T-helper 2 cell treated with Interferon-gamma antibody and Interleukin-4, amounts not matched to agents 5 μg/mL and 100 μg/mL, for 36 hours (primary cell): ENCODE results near the gene GRK4.
A peak's percentile ranks its signal among the peaks of the same experiment; 100 is the strongest.

ENCODE experiments used
- DNase-seq: peaks from one replicate; pipeline ENCODE4 v3.0.0; 2021; ENCODE audit warnings: low spot score
- H3K27ac Mint-ChIP-seq: one replicate; pipeline ENCODE4 v1.8.0; 2021; ENCODE audit warnings: mild to moderate bottlenecking, mixed read lengths
- H3K27me3 Mint-ChIP-seq: one replicate; pipeline ENCODE4 v1.8.0; 2021; ENCODE audit warnings: low read depth, mixed read lengths
- H3K36me3 Mint-ChIP-seq: one replicate; pipeline ENCODE4 v1.8.0; 2021; ENCODE audit warnings: low read depth, mixed read lengths
- H3K4me1 Mint-ChIP-seq: one replicate; pipeline ENCODE4 v1.8.0; 2021; ENCODE audit warnings: low read depth, mixed read lengths
- H3K4me3 Mint-ChIP-seq: one replicate; pipeline ENCODE4 v1.8.0; 2022; ENCODE audit warnings: mild to moderate bottlenecking, moderate library complexity, mixed read lengths
- H3K9me3 Mint-ChIP-seq: one replicate; pipeline ENCODE4 v1.8.0; 2021; ENCODE audit warnings: mixed read lengths

The GRK4 gene

DNA sequence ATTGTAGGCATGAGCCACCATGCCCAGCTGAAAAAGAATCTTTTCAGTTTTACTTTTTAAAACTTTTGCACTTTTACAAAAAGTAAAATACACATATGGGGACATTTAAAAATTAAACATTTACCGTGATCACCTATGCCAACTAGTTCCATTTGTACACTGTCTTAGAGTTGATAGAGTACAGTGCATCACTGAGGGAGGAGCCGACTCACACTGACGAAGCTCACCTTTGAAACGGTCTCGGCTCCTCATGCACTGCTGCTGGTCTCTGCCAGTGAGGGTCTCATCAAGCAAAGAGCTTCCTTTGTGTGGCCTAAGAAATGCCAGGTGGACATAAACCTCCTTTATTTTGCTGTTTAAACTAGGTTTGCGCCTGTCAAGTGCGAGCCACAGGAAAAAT, 50.0 kb downstream of the GRK4 start:
- Mint-ChIP-seq H3K27ac (no peak overlapping the region), H3K9me3 (no peaks in the 10 kb centered on the region), H3K27me3 (no peaks in the 10 kb centered on the region), H3K4me3 (no peak overlapping the region), H3K4me1 (peaks cover 11% of the 10 kb centered on the region), H3K36me3 (no peaks in the 10 kb centered on the region)
- no peak for DNase-seq

DNA sequence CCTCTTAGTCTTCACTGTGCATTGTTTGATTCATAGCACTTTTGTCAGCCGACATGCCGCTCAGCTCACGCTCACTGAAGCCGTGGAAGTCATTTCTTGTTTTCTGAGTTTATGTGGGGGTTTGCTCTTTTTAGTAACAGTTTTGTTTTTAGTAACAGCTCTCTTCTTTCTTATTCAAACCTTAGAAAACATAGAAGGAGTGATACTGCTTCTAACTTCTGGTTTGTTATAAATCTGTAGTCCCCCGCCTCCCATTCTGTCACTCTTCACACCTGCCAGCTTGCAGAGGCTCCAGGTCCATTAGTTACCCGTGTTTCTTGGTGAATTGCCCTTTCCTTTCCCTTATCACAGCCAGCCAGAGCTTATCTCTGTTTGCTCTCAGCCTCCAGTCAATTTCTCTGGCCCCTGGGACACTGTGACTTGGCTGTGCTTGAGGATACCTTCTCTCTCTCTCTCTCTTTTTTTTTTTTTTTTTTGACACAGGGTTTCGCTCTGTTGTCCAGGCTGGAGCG, 50.5 kb downstream of the GRK4 start:
- H3K27me3 Mint-ChIP-seq: no peaks in the 10 kb centered on the region
- H3K4me3 Mint-ChIP-seq: peak overlapping the region; percentile 20
- H3K9me3 Mint-ChIP-seq: no peaks in the 10 kb centered on the region
- no peak overlapping the region for H3K27ac Mint-ChIP-seq
- H3K4me1 Mint-ChIP-seq: peaks cover 11% of the 10 kb centered on the region
- no peaks in the 10 kb centered on the region for H3K36me3 Mint-ChIP-seq
- peak; percentile 41 for DNase-seq

- H3K27ac Mint-ChIP-seq: no peak overlapping the region
- DNase-seq: no peak
- peaks cover 9% of the 10 kb centered on the region for H3K4me1 Mint-ChIP-seq
- H3K9me3 Mint-ChIP-seq: no peaks in the 10 kb centered on the region
- no peaks in the 10 kb centered on the region for H3K27me3 Mint-ChIP-seq
- no peak overlapping the region for H3K4me3 Mint-ChIP-seq
- H3K36me3 Mint-ChIP-seq: no peaks in the 10 kb centered on the region
Observed at GRCh38 chr4:3016961-3017360, 53.6 kb downstream of the GRK4 start.

DNA sequence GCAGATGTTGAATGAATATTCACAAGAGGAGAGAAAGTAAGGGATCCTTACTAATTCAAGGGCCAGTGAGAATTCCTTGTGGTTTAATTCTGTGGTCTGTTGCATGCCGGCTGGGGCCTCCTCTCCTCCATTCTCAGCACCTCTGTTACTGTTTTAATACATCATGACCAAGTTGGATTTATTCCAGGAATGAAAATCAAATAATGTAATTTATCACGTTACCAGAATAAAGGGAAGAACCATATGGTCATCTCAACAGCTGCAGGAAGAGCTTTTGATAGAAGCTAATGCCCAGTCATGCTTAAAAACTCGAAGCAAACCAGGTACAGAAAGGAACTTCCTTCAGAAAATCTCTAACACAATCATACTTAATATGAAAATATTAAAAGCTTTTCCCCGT, 54.1 kb downstream of the GRK4 start:
- Mint-ChIP-seq H3K27ac (no peak overlapping the region), H3K27me3 (peaks cover 3% of the 10 kb centered on the region), H3K4me3 (no peak overlapping the region), H3K36me3 (no peaks in the 10 kb centered on the region), H3K4me1 (peaks cover 9% of the 10 kb centered on the region), H3K9me3 (no peaks in the 10 kb centered on the region)
- DNase-seq: no peak

- H3K27me3 Mint-ChIP-seq: peaks cover 3% of the 10 kb centered on the region
Observed at GRCh38 chr4:3019145-3019846, 55.9 kb downstream of the GRK4 start.

DNA sequence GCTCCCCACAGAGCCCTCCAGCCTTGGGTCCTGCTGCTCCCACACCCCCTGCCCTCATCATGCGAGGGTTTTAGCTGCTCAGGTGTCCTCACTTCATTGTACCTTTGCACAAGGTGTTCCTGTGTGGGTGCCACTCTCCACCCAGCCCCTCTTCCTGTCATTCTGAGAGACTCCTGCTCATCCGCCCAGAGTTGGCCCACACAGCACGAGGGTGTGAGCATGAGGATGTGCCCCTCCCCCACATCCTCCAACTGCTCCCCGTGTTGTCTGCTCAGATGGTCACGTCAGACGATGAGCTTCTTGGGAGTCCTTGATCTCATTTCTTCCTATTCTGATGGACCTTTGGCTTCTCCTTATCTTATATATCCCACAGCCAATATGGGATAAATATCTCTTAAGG, 57.8 kb downstream of the GRK4 start:
- Mint-ChIP-seq H3K4me1 (no peaks in the 10 kb centered on the region), H3K4me3 (no peak overlapping the region), H3K9me3 (no peaks in the 10 kb centered on the region), H3K27me3 (peaks cover 3% of the 10 kb centered on the region), H3K27ac (no peak overlapping the region), H3K36me3 (no peaks in the 10 kb centered on the region)
- no peak for DNase-seq

More at GRCh38 chr4:3019145-3019846, 55.9 kb downstream of the GRK4 start:
- H3K27ac Mint-ChIP-seq: no peak overlapping the region
- no peaks in the 10 kb centered on the region for H3K36me3 Mint-ChIP-seq
- H3K9me3 Mint-ChIP-seq: no peaks in the 10 kb centered on the region
- no peak overlapping the region for H3K4me3 Mint-ChIP-seq
- H3K4me1 Mint-ChIP-seq: no peaks in the 10 kb centered on the region
- no peak for DNase-seq

GRCh38 chr4:3021627-3022026, 58.3 kb downstream of the GRK4 start:
- no peak overlapping the region for H3K4me3 Mint-ChIP-seq
- no peaks in the 10 kb centered on the region for H3K9me3 Mint-ChIP-seq
- DNase-seq: no peak
- no peak overlapping the region for H3K27ac Mint-ChIP-seq
- H3K27me3 Mint-ChIP-seq: peaks cover 3% of the 10 kb centered on the region
- no peaks in the 10 kb centered on the region for H3K4me1 Mint-ChIP-seq
- no peaks in the 10 kb centered on the region for H3K36me3 Mint-ChIP-seq

GRCh38 chr4:3022112-3022511, 58.7 kb downstream of the GRK4 start:
- Mint-ChIP-seq H3K27ac (no peak overlapping the region), H3K27me3 (peaks cover 3% of the 10 kb centered on the region), H3K36me3 (no peaks in the 10 kb centered on the region), H3K4me3 (no peak overlapping the region), H3K4me1 (no peaks in the 10 kb centered on the region), H3K9me3 (no peaks in the 10 kb centered on the region)
- no peak for DNase-seq

DNA sequence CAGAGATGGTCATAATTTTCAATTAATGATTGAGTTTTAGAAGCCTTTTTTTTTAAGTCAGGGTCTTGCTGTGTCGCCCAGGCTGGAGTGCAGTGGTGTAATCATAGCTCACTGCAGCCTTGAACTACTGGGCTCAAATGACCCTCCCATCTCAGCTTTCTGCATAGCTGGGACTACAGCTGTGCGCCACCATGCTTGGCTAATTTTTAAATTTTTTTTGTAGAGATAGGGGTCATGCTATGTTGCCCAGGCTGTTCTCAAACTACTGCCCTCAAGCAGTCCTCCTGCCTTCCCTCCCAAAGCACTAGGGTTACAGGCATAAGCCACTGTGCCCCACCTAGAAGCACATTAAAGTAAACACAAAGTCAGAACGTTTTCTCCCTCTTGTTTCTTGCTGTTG, 59.3 kb downstream of the GRK4 start:
- Mint-ChIP-seq H3K27ac (no peak overlapping the region), H3K4me3 (no peak overlapping the region), H3K9me3 (no peaks in the 10 kb centered on the region), H3K36me3 (no peaks in the 10 kb centered on the region), H3K4me1 (no peaks in the 10 kb centered on the region), H3K27me3 (peaks cover 3% of the 10 kb centered on the region)
- DNase-seq: no peak

GRCh38 chr4:3025881-3026280, 62.5 kb downstream of the GRK4 start:
- no peaks in the 10 kb centered on the region for H3K4me1 Mint-ChIP-seq
- no peak for DNase-seq
- no peaks in the 10 kb centered on the region for H3K36me3 Mint-ChIP-seq
- H3K27me3 Mint-ChIP-seq: peaks cover 3% of the 10 kb centered on the region
- no peak overlapping the region for H3K4me3 Mint-ChIP-seq
- no peak overlapping the region for H3K27ac Mint-ChIP-seq
- no peaks in the 10 kb centered on the region for H3K9me3 Mint-ChIP-seq

- no peaks in the 10 kb centered on the region for H3K9me3 Mint-ChIP-seq
- no peak for DNase-seq
- no peaks in the 10 kb centered on the region for H3K4me1 Mint-ChIP-seq
- H3K4me3 Mint-ChIP-seq: no peak overlapping the region
- H3K27ac Mint-ChIP-seq: no peak overlapping the region
- H3K36me3 Mint-ChIP-seq: no peaks in the 10 kb centered on the region
- H3K27me3 Mint-ChIP-seq: peaks cover 3% of the 10 kb centered on the region
Observed at GRCh38 chr4:3026540-3026939, 63.2 kb downstream of the GRK4 start.

DNA sequence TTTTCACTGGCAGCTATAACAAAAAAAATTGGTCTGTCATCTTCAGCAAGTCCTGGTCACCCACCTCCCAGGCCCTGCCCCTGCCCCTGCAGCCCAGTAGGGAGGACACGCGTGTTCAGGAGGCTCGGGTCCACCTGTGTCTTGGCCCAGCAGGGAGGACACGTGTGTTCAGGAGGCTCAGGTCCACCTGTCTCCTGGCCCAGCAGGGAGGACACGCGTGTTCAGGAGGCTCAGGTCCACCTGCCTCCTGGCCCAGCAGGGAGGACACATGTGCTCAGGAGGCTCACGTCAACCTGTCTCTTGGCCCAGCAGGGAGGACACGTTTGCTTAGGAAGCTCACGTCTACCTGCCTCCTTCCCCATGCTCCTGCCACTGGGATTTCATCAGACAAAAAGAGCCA, 66.1 kb downstream of the GRK4 start:
- Mint-ChIP-seq H3K27ac (no peak overlapping the region), H3K27me3 (peaks cover 4% of the 10 kb centered on the region), H3K4me1 (no peaks in the 10 kb centered on the region), H3K36me3 (no peaks in the 10 kb centered on the region), H3K4me3 (no peak overlapping the region), H3K9me3 (no peaks in the 10 kb centered on the region)
- DNase-seq: no peak

GRCh38 chr4:3030566-3031356, 67.4 kb downstream of the GRK4 start:
- Mint-ChIP-seq H3K27ac (no peak overlapping the region), H3K4me1 (no peaks in the 10 kb centered on the region), H3K4me3 (no peak overlapping the region), H3K36me3 (no peaks in the 10 kb centered on the region), H3K9me3 (no peaks in the 10 kb centered on the region), H3K27me3 (peaks cover 4% of the 10 kb centered on the region)
- no peak for DNase-seq

DNA sequence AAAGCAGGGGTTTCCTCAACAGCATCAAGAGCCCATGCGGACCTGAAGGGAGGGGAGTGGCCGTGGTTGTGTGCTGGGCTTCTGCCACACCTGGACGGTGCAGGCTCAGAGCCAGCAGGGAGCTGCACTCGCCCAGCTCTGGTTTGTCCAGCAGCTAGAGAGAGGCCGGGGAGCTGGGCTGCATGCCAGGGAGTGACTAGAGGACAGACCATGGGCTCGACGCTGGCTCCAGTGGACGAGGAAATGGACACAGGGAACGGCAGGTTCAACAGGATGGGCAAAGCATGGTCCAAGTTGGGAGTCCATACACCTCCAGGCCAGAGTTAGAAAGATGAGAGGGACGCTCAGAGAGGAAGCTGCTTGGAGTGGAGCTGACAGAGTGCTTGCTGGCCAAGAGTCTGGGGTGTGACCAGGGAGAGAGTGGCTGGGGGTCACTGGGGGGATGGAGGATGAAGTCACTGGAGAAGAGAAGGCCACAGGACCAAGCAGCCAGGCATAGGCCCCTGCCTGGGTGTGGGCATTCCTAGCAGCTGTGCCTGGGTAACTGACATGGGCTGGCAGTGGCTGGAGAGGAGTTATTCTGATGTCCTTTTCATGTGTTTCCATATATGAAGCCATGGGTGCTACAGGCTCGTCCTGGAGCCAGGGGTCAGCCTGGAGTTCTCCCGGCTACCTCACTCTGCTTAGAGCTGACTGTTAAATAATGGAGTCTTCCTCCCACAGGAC, 68.1 kb downstream of the GRK4 start:
- Mint-ChIP-seq H3K9me3 (no peaks in the 10 kb centered on the region), H3K4me3 (no peak overlapping the region), H3K36me3 (no peaks in the 10 kb centered on the region), H3K4me1 (no peaks in the 10 kb centered on the region), H3K27me3 (peaks cover 4% of the 10 kb centered on the region), H3K27ac (no peak overlapping the region)
- DNase-seq: no peak
